HAP-1 (cell line): ENCODE measurements around the gene ENDOD1.
"Not testable (repeated sequence)": the region's sequence is repeated elsewhere in the genome, so short reads cannot be mapped to it uniquely, and the experiment has no call there.

Source experiments
- DNase-seq, 2 experiments: peaks; one replicate each; pipeline ENCODE4 v3.0.0-alpha.2; 2016 to 2020; ENCODE audit warnings: low spot score in 2 of 2
- H3K27me3 ChIP-seq: fragments of 250-450 bp; sonication (Bioruptor Pico); 2 replicates; pipeline ENCODE4 v1.5.1; 2020; ENCODE audit warnings: low read depth, mild to moderate bottlenecking, moderate library complexity
- H3K36me3 ChIP-seq: fragments of 250-450 bp; sonication (Bioruptor Pico); replicated peaks from 2 replicates; pipeline ENCODE4 v1.5.1; 2020; ENCODE audit warnings: mild to moderate bottlenecking
- H3K4me1 ChIP-seq: fragments of 250-450 bp; sonication (Bioruptor Pico); 2 replicates; pipeline ENCODE4 v1.5.1; 2020; ENCODE audit warnings: mild to moderate bottlenecking
- H3K4me3 ChIP-seq: fragments of 250-450 bp; sonication (Bioruptor Pico); 2 replicates; pipeline ENCODE4 v1.5.1; 2020; ENCODE audit warnings: mild to moderate bottlenecking, moderate library complexity
- H3K9me3 ChIP-seq: fragments of 250-450 bp; sonication (Bioruptor Pico); 2 replicates; pipeline ENCODE4 v1.5.1; 2020; ENCODE audit warnings: mild to moderate bottlenecking, moderate library complexity
- in situ Hi-C: fragments of 300-500 bp; cut with MboI; formaldehyde crosslinking; loops from 3 replicates; pipeline ENCODE4 v1.14.3; 2020; ENCODE audit warnings: low sequenced_read_pairs, inconsistent platforms, mixed read lengths

ENDOD1 gene, protein sequence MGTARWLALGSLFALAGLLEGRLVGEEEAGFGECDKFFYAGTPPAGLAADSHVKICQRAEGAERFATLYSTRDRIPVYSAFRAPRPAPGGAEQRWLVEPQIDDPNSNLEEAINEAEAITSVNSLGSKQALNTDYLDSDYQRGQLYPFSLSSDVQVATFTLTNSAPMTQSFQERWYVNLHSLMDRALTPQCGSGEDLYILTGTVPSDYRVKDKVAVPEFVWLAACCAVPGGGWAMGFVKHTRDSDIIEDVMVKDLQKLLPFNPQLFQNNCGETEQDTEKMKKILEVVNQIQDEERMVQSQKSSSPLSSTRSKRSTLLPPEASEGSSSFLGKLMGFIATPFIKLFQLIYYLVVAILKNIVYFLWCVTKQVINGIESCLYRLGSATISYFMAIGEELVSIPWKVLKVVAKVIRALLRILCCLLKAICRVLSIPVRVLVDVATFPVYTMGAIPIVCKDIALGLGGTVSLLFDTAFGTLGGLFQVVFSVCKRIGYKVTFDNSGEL

DNA sequence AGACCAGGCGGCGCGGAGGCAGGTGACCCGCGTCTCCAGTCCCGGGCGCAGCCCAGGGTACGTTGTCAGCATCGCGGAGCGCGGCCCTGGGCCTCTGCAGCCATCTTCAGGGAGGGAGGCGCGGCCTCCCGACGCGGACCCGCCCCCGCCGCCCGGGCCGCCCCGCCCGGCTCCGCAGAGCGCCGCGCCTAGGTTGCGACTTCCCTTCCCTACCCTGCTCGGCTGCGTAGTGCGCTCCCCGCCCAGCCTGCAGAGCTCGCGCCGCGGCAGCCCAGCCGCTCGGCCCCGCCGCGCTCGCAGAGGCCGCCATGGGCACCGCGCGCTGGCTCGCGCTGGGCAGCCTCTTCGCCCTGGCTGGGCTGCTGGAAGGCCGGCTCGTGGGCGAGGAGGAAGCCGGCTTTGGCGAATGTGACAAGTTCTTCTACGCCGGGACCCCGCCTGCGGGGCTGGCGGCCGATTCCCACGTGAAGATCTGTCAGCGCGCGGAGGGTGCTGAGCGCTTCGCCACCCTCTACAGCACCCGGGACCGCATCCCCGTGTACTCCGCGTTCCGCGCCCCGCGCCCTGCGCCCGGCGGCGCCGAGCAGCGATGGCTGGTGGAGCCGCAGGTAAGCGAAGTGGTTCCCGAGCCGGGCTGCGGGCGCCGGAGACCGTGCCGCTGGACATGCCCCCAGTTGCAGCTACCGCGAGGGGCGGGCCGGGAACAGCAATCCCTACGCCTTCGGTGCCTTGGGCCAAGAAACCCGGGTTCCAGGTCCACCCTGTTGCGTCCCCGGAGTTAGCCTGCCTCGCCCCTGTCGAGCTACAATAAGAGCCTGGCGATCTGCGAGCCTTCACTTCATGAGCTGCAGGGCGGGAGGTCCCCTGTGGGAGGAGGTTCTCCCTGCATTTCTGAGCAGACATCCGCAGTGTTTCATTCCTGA lies at the start of gene ENDOD1:
Gene ENDOD1, plus strand, starts transcription at position 227 of the 923 bp plus-strand sequence. Its CDS starts 82 bp downstream, at position 309.
- no peaks in the 10 kb centered on the region for H3K36me3 ChIP-seq
- H3K4me1 ChIP-seq = peaks cover 6% of the 10 kb centered on the region
- H3K27me3 ChIP-seq = no peaks in the 10 kb centered on the region
- no peaks in the 10 kb centered on the region for H3K9me3 ChIP-seq
- H3K4me3 ChIP-seq = peak within 1 kb of the TSS; percentile 63
- in situ Hi-C loops = no loop called here
- peak; percentile 59 to 84 for DNase-seq

DNA sequence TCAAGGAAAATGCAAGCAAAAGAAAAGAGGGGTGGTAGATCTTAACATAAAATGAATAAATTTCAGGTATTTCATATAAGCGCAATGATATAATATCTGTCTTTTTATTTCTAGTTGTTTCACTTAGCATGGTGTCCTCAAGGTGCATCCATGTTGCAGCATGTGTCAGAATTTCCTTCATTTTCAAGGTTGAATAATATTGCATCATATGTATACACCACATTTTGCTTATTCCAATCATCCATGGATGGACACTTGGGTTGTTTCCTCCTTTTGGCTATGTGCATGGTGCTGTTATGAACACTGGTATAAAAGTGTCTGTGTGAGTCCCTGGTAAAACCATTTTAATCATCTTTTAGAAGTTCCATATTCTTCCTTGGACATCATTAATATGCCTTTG lies 47.4 kb upstream of the ENDOD1 start:
- H3K9me3 ChIP-seq = no peaks in the 10 kb centered on the region
- no peaks in the 10 kb centered on the region for H3K36me3 ChIP-seq
- H3K4me3 ChIP-seq = no peak overlapping the region
- no peak for DNase-seq
- no peaks in the 10 kb centered on the region for H3K4me1 ChIP-seq
- peaks cover 15% of the 10 kb centered on the region; the same call in 1 of the 2 replicates for H3K27me3 ChIP-seq
- in situ Hi-C loops = no loop called here

DNA sequence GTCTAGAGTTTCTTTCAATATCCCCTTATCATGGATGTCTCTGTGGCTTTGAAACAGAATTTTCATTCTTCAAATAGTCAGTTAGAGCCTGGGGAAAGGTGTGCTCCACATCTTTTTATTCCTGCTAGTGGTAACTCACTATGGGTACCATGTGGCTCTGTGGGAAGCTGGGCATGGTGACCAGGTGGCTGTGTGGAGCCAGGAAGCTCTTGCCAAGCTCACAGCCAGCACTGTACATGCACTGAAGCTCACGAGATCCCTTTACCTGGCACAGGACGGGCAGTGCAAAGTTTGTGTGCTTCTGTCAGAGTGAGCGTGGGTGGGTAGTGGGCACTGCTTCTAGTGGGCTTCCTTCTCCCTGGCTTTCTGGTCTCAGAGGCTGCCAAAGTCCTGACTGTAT lies 46.7 kb upstream of the ENDOD1 start:
- Histone ChIP-seq H3K27me3 (peaks cover 15% of the 10 kb centered on the region; the same call in 1 of the 2 replicates), H3K4me1 (no peaks in the 10 kb centered on the region), H3K4me3 (no peak overlapping the region), H3K9me3 (no peaks in the 10 kb centered on the region), H3K36me3 (no peaks in the 10 kb centered on the region)
- no peak for DNase-seq
- in situ Hi-C loops = no loop called here

DNA sequence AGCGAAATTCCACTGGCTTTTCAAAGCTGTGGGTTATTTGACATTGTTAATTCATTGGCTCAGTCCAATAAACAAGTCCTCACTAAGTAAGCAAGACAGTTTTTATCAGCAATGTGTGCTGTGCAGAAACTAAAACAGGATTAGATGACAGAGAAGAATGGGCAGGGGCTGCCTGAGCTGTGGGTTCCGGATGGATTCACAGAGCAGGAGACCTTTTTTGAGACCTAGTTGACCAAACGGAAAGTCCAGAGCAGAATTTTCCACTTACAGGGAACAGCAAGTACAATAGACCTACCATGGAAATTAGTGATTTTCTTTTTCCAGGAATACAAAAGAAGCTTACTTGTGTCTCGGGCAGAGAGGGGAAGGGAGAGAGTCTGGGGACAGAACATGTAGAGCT lies 45.6 kb upstream of the ENDOD1 start:
- Histone ChIP-seq H3K36me3 (no peaks in the 10 kb centered on the region), H3K27me3 (peaks cover 15% of the 10 kb centered on the region; the same call in 1 of the 2 replicates), H3K9me3 (no peaks in the 10 kb centered on the region), H3K4me1 (no peaks in the 10 kb centered on the region), H3K4me3 (no peak overlapping the region)
- in situ Hi-C loops = no loop called here
- no peak for DNase-seq

DNA sequence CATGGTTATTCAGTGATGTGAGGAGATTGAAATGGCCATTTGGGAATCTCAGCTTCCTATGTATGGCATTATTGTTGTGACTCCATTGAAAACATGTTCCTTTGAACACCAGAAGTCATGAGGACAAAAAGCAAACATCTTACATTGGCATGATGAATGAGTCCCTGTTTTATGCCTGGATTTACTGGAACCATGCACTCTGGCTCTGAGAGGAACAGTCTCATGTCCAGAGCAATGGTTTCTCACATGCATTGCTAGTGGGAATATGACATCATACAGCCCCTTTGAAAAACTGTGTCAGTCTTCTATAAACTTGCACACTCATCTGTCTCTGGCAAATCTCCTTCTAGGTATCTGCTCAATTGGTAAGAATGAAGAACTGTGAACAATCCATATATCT lies 43.8 kb upstream of the ENDOD1 start:
- Histone ChIP-seq H3K4me3 (no peak overlapping the region), H3K36me3 (no peaks in the 10 kb centered on the region), H3K9me3 (no peaks in the 10 kb centered on the region), H3K27me3 (peaks cover 15% of the 10 kb centered on the region; the same call in 1 of the 2 replicates), H3K4me1 (no peaks in the 10 kb centered on the region)
- in situ Hi-C loops = no loop called here
- DNase-seq = no peak

DNA sequence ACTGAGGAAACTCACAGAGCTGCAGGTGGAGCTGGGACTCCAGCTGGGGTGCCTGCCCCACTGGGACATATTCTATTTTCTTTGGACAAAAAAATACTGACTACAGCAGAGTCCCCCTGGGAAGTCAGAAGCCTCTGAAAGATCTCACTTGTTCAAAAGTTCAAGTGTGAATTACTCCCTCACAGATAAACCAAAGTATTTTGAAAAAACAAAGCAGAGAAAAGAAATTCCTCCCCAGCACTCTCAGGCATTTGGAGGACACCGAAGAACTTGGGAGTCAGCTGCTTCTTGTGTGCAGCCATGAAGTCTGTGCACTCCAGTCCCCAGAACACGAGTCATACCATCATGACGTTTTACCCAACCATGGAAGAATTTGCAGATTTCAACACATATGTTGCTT lies 40.5 kb upstream of the ENDOD1 start, which contains the start of gene KDM4F:
Gene KDM4F, plus strand, starts transcription at position 301 of the 400 bp plus-strand sequence.
- DNase-seq, H3K4me1 ChIP-seq, H3K36me3 ChIP-seq, H3K9me3 ChIP-seq, H3K4me3 ChIP-seq, in situ Hi-C loops: not testable (repeated sequence)
- H3K27me3 ChIP-seq = peaks cover 12% of the 10 kb centered on the region; the same call in 1 of the 2 replicates

DNA sequence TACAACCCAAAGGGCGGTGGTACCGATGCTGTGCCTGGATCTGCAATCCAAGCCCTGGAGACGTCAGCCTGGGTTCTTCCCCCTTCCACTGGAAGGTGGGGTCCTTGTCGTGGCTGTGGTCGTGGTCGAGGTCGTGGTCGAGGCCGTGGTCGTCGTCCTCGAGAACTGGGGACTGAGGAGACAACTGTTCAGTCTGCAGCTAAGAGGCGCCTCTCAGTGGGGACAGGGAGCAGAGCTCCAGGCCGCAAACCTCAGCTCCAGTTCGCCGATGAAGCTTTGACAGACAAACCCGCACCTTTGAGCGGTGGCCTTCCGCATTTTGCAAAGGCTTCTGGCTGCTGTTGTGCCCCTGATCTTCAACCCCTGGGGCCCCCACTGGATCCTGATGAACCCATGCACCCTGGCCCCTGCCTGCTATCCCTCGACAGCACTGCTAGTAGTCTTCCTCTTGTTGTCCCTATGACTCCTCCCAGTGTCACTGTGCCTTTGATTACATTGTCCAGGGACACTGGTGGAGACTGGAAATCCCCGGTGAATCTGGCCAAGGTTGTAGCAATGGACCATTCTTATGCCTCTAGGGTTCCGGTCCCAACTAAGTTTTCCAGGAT lies 38.9 kb upstream of the ENDOD1 start:
- H3K4me3 ChIP-seq = no peak overlapping the region
- no peaks in the 10 kb centered on the region for H3K9me3 ChIP-seq
- H3K4me1 ChIP-seq = no peaks in the 10 kb centered on the region
- in situ Hi-C loops = no loop called here
- no peak for DNase-seq
- H3K36me3 ChIP-seq = no peaks in the 10 kb centered on the region
- peaks cover 14% of the 10 kb centered on the region for H3K27me3 ChIP-seq

DNA sequence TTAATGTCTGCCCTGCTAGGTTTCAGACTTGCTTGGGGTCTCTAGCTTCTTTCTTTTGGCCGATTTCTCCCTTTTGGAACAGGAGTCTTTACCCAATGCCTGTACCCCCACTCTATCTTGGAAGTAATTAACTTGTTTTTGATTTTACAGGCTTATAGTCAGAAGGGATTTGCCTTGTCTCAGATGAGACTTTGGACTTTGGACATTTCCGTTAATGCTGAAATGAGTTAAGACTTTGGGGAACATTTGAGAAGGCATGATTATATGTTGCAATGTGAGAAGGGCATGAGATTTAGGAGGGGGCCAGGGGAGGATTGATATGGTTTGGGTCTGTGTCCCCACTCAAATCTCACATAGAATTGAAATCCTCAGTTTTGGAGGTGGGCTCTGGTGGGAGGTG lies 35.3 kb upstream of the ENDOD1 start:
- in situ Hi-C loops = no loop called here
- no peaks in the 10 kb centered on the region for H3K36me3 ChIP-seq
- no peak for DNase-seq
- H3K4me1 ChIP-seq = no peaks in the 10 kb centered on the region
- H3K9me3 ChIP-seq = no peaks in the 10 kb centered on the region
- H3K4me3 ChIP-seq = no peak overlapping the region
- peaks cover 12% of the 10 kb centered on the region for H3K27me3 ChIP-seq

DNA sequence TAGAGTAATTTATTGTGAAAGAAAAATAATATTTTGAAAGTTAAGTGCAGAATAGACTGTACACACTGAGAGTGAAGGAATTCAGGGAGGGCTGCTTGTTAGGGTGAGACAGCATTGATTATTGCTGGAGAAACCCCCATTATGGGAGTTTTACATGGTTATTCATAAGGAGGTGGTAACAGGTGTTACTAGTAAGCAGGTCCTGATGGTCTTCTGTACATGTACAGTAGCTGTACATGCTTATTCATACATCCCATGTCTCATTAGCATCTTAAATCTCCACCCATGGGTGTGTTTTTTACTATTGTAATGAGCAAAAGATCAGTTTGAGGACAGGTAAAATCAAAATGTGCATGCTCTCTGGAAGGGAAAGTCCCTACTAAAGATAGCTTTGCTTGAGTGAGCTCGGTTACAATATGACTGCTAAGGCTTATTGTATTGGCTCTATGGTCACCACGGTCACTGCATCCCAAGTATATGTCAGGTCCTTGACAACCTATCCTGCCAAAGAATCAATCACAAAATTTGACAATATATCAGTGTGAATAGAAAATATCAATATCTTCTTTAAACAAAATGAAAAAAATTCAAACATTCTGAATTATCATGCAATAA lies 34.3 kb upstream of the ENDOD1 start:
- no peaks in the 10 kb centered on the region for H3K36me3 ChIP-seq
- H3K27me3 ChIP-seq = peaks cover 12% of the 10 kb centered on the region
- H3K4me1 ChIP-seq = no peaks in the 10 kb centered on the region
- in situ Hi-C loops = no loop called here
- no peak for DNase-seq
- no peak overlapping the region for H3K4me3 ChIP-seq
- H3K9me3 ChIP-seq = no peaks in the 10 kb centered on the region

DNA sequence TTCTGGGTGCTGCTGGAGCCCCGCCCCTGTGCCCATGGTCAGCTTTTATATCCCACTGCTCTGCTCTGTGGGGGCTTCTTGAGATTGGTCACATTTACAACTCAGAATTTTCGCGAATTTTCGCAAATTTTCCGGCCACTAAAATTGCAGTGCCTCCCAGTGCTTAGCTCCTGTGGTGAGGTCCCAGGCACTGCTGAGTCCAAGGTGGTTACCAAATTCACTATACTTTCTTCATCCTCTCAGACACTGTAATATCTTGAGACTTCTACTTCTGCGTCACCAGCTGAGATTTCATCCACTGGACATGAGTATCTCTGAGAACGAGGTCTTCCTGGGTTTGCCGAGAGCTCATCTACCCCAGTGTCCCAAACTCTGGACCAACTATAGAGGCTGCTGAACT lies 31.7 kb upstream of the ENDOD1 start:
- peaks cover 25% of the 10 kb centered on the region for H3K27me3 ChIP-seq
- no peaks in the 10 kb centered on the region for H3K4me1 ChIP-seq
- H3K36me3 ChIP-seq = no peaks in the 10 kb centered on the region
- no peak for DNase-seq
- no peaks in the 10 kb centered on the region for H3K9me3 ChIP-seq
- in situ Hi-C loops = no loop called here
- H3K4me3 ChIP-seq = no peak overlapping the region

DNA sequence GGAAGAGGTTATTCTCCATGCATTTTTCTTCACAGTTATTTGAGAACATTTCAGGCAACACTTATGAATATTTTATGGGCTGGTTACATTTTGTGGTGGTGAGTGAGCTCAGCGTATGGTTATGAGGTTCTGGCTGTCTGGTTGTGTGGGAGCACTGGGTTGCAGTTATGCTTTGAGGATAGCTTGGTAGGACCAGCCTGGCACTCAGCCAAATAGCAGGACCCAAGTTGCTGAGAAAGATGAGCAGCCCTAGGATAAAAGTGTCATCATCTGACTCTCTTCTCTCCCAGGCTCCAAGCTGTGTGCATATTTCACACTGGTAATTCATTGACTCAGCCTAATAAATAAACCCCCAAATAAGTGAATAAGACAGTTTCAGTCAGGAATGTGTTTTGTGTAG lies 31.0 kb upstream of the ENDOD1 start:
- no peak for DNase-seq
- in situ Hi-C loops = no loop called here

DNA sequence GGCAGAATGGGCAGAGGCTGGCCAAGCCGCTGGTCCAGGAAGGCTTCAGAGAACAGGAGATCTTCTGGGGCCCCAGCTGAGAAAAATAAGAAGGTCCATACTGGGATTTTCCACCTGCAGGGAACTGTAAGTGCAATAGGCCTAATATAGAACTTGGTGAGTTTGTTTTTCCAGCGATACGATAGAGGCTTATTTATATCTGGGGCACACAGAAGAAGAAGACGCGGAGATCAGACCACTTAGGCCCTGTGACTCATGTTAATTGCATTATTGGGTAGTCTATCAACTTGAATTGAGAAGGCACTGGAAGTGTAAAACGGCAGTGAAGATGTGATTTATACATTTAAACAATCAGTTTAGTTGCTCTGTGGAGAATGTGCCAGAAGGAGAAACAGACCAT lies 30.6 kb upstream of the ENDOD1 start:
- Histone ChIP-seq H3K36me3 (no peaks in the 10 kb centered on the region), H3K9me3 (no peaks in the 10 kb centered on the region), H3K4me1 (no peaks in the 10 kb centered on the region), H3K27me3 (peaks cover 25% of the 10 kb centered on the region), H3K4me3 (no peak overlapping the region)
- DNase-seq = no peak
- in situ Hi-C loops = no loop called here

More for the DNA sequence above, 31.0 kb upstream of the ENDOD1 start:
- Histone ChIP-seq H3K4me1 (no peaks in the 10 kb centered on the region), H3K9me3 (no peaks in the 10 kb centered on the region), H3K36me3 (no peaks in the 10 kb centered on the region), H3K4me3 (no peak overlapping the region), H3K27me3 (peaks cover 25% of the 10 kb centered on the region)

DNA sequence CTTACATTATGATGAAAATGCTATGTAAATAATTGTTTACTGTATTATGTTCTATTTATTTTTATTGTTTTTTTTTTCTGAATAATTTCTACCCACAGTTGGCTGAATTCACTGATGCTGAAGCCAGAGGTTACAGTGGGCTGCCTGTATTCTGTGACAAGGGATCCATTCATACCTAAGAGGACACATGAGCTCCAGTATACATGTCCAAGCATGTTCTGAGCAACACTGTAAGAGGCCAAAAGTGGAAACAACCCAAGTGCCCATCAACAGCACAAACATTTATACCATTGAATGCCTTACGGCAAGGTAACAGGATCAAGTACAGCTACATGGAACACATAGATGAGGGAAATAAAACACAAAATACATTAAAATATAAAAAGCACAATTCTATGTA lies 24.3 kb upstream of the ENDOD1 start:
- H3K4me3 ChIP-seq = no peak overlapping the region
- peaks cover 7% of the 10 kb centered on the region; the same call in 1 of the 2 replicates for H3K4me1 ChIP-seq
- DNase-seq = no peak
- H3K36me3 ChIP-seq = no peaks in the 10 kb centered on the region
- in situ Hi-C loops = no loop called here
- peaks cover 13% of the 10 kb centered on the region for H3K27me3 ChIP-seq
- H3K9me3 ChIP-seq = no peaks in the 10 kb centered on the region
